ENCODE data around the gene ZDHHC4. TPM values are rescaled to one million over a fixed set of nuclear protein-coding genes. Genes with fewer than 3 reads are reported as not detected.

The ZDHHC4 gene
- total RNA-seq, 4 donors from 2014 or later, result 29.6 to 52.0 (median 44.8) TPM

- TF ChIP-seq, protein P1, sequence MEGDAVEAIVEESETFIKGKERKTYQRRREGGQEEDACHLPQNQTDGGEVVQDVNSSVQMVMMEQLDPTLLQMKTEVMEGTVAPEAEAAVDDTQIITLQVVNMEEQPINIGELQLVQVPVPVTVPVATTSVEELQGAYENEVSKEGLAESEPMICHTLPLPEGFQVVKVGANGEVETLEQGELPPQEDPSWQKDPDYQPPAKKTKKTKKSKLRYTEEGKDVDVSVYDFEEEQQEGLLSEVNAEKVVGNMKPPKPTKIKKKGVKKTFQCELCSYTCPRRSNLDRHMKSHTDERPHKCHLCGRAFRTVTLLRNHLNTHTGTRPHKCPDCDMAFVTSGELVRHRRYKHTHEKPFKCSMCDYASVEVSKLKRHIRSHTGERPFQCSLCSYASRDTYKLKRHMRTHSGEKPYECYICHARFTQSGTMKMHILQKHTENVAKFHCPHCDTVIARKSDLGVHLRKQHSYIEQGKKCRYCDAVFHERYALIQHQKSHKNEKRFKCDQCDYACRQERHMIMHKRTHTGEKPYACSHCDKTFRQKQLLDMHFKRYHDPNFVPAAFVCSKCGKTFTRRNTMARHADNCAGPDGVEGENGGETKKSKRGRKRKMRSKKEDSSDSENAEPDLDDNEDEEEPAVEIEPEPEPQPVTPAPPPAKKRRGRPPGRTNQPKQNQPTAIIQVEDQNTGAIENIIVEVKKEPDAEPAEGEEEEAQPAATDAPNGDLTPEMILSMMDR (IDR thresholded peaks at IDR 0.05), result no peak
- TF ChIP-seq POLR2A (IDR thresholded peaks at IDR 0.05), result no peak
- H3K27me3 ChIP-seq, result peaks cover 0 to 5% of the 10 kb centered on the region in 2 donors
- no peaks in the 10 kb centered on the region for H3K9me3 ChIP-seq
- no peak overlapping the region for H3K4me3 ChIP-seq
- DNase-seq, result no peak
- no peak overlapping the region for H3K27ac ChIP-seq
- peaks cover 0 to 7% (median 0%) of the 10 kb centered on the region in 3 donors for H3K36me3 ChIP-seq
- H3K4me1 ChIP-seq, result peaks cover 0 to 13% (median 7%) of the 10 kb centered on the region in 4 donors
Measured at GRCh38 chr7:6613706-6614105, 36.5 kb downstream of the ZDHHC4 start.

DNA sequence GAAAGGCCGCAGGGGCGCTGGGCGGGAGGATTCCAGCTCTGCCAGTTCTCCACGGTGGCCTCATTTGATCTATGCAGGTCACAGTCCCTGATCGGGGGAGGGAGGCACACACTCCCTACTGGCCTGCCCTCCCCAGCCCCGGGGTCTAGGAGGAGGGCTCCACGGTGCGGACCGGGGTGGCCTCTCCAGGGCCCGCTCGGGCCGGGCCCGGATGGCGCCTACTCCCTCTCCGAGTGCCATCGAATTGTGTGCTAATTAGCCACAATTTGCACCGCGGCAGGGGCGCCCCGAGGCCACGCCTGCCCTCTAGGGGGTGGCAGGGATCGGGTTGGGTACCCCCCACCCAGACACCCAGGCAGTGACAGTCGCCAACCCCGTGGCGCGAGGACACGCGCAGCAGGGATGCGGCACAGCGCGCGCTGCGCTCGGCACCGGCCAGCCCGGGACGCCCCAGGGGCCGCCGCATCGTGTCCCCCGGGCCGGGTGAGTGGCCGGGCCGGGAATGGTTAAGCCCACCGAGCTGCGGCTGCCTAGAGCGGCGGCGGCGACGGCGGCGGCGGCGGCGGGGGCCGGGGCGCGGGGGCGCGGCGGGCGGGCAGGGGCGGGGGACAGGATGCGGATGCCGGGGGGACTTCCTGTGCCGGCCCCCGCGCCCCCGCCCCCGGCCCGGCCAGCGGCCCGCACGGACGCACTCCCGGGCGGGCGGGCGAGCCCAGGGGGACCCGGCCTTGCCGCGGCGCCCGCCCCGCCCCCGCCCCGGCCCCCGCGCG lies 37.9 kb downstream of the ZDHHC4 start, which contains the start of gene ZNF853:
Gene ZNF853 (plus strand): TSS at position 658 of the 770 bp plus-strand sequence. CDS start 565 bp downstream, outside the sequence.
- no peak for TF ChIP-seq POLR2A (IDR thresholded peaks at IDR 0.05)
- TF ChIP-seq, protein P1 (IDR thresholded peaks at IDR 0.05), result no peak
- H3K27me3 ChIP-seq, result peaks cover 0 to 5% of the 10 kb centered on the region in 2 donors
- peak within 1 kb of the TSS in 2 of 4 donors; percentile 30 to 70 for H3K27ac ChIP-seq
- no peaks in the 10 kb centered on the region for H3K9me3 ChIP-seq
- peaks cover 0 to 13% (median 10%) of the 10 kb centered on the region in 4 donors for H3K4me1 ChIP-seq
- DNase-seq, result no peak
- H3K36me3 ChIP-seq, result no peaks in the 10 kb centered on the region
- peak within 1 kb of the TSS; percentile 43 to 76 (median 66) for H3K4me3 ChIP-seq

- no peak for DNase-seq
Measured at GRCh38 chr7:6615723-6616555, 38.7 kb downstream of the ZDHHC4 start.

GRCh38 chr7:6616854-6617643 lies 39.8 kb downstream of the ZDHHC4 start:
- no peak for DNase-seq
- H3K27me3 ChIP-seq, result peaks cover 0 to 5% of the 10 kb centered on the region in 2 donors
- H3K9me3 ChIP-seq, result no peaks in the 10 kb centered on the region
- H3K4me3 ChIP-seq, result no peak overlapping the region
- H3K27ac ChIP-seq, result no peak overlapping the region
- H3K36me3 ChIP-seq, result peaks cover 0 to 4% (median 0%) of the 10 kb centered on the region in 3 donors
- no peak for TF ChIP-seq POLR2A (IDR thresholded peaks at IDR 0.05)
- TF ChIP-seq, protein P1 (IDR thresholded peaks at IDR 0.05), result no peak
- H3K4me1 ChIP-seq, result peaks cover 0 to 27% (median 12%) of the 10 kb centered on the region in 4 donors

More at GRCh38 chr7:6615723-6616555, 38.7 kb downstream of the ZDHHC4 start:
- TF ChIP-seq, protein P1 (IDR thresholded peaks at IDR 0.05), result no peak
- no peak for TF ChIP-seq POLR2A (IDR thresholded peaks at IDR 0.05)
- Histone ChIP-seq H3K9me3 (no peaks in the 10 kb centered on the region), H3K36me3 (no peaks in the 10 kb centered on the region), H3K27me3 (peaks cover 0 to 5% of the 10 kb centered on the region in 2 donors), H3K27ac (peak overlapping the region in 2 of 4 donors; percentile 19 to 70), H3K4me1 (peaks cover 0 to 20% (median 12%) of the 10 kb centered on the region in 4 donors), H3K4me3 (peak overlapping the region; percentile 42 to 76 (median 66))

GRCh38 chr7:6618621-6619020 lies 41.4 kb downstream of the ZDHHC4 start:
- H3K36me3 ChIP-seq, result peaks cover 0 to 4% (median 0%) of the 10 kb centered on the region in 3 donors
- no peak for TF ChIP-seq POLR2A (IDR thresholded peaks at IDR 0.05)
- TF ChIP-seq, protein P1 (IDR thresholded peaks at IDR 0.05), result no peak

More at GRCh38 chr7:6618621-6619020, 41.4 kb downstream of the ZDHHC4 start:
- DNase-seq, result no peak
- Histone ChIP-seq H3K9me3 (no peaks in the 10 kb centered on the region), H3K4me3 (no peak overlapping the region), H3K27me3 (peaks cover 0 to 5% of the 10 kb centered on the region in 2 donors), H3K4me1 (peaks cover 0 to 31% (median 13%) of the 10 kb centered on the region in 4 donors), H3K27ac (no peak overlapping the region)

Data from Peyer's patch (tissue), 4 donors.